ENCODE measurements around the gene FRG2B.
"Not testable (repeated sequence)": the region's sequence is repeated elsewhere in the genome, so short reads cannot be mapped to it uniquely, and the experiment has no call there.

The FRG2B gene

DNA sequence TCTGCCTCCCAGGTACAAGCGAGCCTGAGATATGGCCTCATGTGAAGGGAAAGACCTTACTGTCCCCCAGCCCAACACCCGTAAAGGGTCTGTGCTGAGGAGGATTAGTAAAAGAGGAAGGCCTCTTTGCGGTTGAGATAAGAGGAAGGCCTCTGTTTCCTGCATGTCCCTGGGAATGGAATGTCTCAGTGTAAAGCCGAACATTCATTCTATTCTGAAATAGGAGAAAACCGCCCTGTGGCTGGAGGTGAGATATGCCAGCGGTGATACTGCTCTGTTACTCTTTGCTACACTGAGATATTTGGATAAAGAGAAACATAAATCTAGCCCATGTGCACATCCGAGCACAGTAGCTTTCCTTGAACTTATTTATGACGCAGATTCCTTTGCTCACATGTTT is 26.7 kb downstream of the FRG2B start:
- not testable (repeated sequence) for DNase-seq (ENCODE audit: low read depth in 2 of 2)

DNA sequence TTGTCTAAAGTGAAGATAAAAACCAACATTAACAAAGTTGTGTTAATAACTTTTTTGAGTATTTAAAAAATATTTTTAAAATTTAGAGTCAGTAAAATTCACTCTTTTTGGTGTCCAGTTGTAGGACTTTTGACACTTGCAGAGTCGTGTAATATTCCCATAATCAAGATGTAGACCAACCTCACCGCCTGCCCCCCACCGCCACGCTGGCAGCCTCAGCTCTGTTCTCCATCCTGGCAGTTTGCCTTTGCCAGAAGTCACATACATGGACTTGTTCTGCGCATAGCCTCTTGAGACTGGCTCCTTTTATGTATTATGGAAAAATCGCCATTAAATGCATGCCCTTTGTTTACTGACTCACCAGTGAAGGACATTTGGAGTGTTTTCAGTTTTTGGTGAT is 33.9 kb downstream of the FRG2B start:
- no peak for DNase-seq (ENCODE audit: low read depth in 2 of 2)

- DNase-seq (ENCODE audit: low read depth in 2 of 2), result no peak
Measured at GRCh38 chr10:133590970-133591359, 35.6 kb downstream of the FRG2B start.

- no peak for DNase-seq (ENCODE audit: low read depth in 2 of 2)
Measured at GRCh38 chr10:133590226-133590969, 36.2 kb downstream of the FRG2B start.

DNA sequence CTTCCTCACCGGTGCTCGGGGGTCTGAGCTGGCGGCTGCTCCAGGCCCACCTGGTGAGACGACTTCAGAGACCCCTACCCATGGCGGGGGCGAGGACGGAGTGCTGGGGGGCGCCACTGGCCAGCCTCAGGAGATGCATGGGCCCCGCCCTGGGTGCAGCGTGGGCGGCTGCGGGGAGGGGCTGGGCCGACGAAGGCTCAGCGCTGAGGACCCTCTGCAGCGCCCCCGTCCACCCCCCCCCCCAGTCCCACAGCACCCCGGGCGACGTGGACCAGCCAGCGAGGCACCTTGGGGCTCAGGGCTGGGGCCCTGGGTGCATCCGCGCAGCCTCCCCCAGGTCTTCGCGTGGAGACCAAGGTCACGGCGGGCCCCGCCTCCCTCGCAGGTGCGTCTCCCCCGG is 49.6 kb downstream of the FRG2B start:
- not testable (repeated sequence) for DNase-seq (ENCODE audit: low read depth in 2 of 2)
